H1 (cell line): ENCODE data around the gene CELF1. TPM values are rescaled to one million over a fixed set of nuclear protein-coding genes. Genes with fewer than 3 reads are reported as not detected.

Experiments used
- CTCF ChIA-PET: fragments of 300-600 bp; sonication (Branson Sonifier 250); formaldehyde crosslinking; loops from one replicate; lab custom pipeline; 2021; ENCODE audit not compliant: partially characterized antibody; lab: Charles Lee
- POLR2A ChIA-PET: fragments of 300-600 bp; sonication (Branson Sonifier 250); formaldehyde crosslinking; loops from one replicate; lab custom pipeline; 2021; ENCODE audit warnings: inconsistent platforms; ENCODE audit not compliant: partially characterized antibody; lab: Charles Lee
- DNase-seq, 2 experiments: peaks; one replicate each; pipeline versions ENCODE4 v3.0.0 to v3.0.0-alpha.2; 2010 to 2022; ENCODE audit warnings: low spot score in 2 of 2, low read depth in 1 of 2, mixed read lengths in 1 of 2
- FAIRE-seq: peaks from 2 replicates; lab custom pipeline; 2011; peaks lifted over from hg19 to GRCh38; lab: Jason Lieb, UNC
- H2AFZ ChIP-seq: 2 replicates; pipeline ENCODE4 v1.8.1; 2012; ENCODE audit warnings: low read length, inconsistent platforms
- H2AK5ac ChIP-seq: 2 replicates; pipeline ENCODE4 v1.6.1; 2013; ENCODE audit warnings: low read depth, low read length
- H2BK120ac ChIP-seq: replicated peaks from 2 replicates; pipeline ENCODE3; 2013; ENCODE audit warnings: low read depth, low read length, inconsistent platforms
- H2BK12ac ChIP-seq: 2 replicates; pipeline ENCODE4 v1.6.1; 2013; ENCODE audit warnings: low read depth, low read length
- H2BK15ac ChIP-seq: 2 replicates; pipeline ENCODE4 v1.6.1; 2013; ENCODE audit warnings: low read length
- H2BK20ac ChIP-seq: 2 replicates; pipeline ENCODE4 v1.6.1; 2013; ENCODE audit warnings: low read length
- H2BK5ac ChIP-seq: 2 replicates; pipeline ENCODE4 v1.6.1; 2013; ENCODE audit warnings: low read depth, low read length
- H3K14ac ChIP-seq: 2 replicates; pipeline ENCODE4 v1.6.1; 2013; ENCODE audit warnings: inconsistent platforms; ENCODE audit not compliant: insufficient read length
- H3K18ac ChIP-seq: 2 replicates; pipeline ENCODE4 v1.6.1; 2013; ENCODE audit warnings: low read length; ENCODE audit errors: extremely low read depth
- H3K23ac ChIP-seq: 2 replicates; pipeline ENCODE4 v1.6.1; 2013; ENCODE audit warnings: inconsistent platforms; ENCODE audit not compliant: insufficient read length
- H3K23me2 ChIP-seq: 2 replicates; pipeline ENCODE4 v1.6.1; 2013; ENCODE audit warnings: low read depth, low read length
- H3K27ac ChIP-seq: 2 replicates; pipeline ENCODE4 v1.6.1; 2011; ENCODE audit warnings: low read depth, low read length, inconsistent platforms
- H3K27me3 ChIP-seq, 4 experiments: replicated peaks in 1 of 4; 1 replicate in 1 of 4; 2 replicates in 3 of 4; pipeline versions ENCODE4 v1.6.1 to v1.8.1; 2011 to 2013; ENCODE audit warnings: low read length in 3 of 4, mild to moderate bottlenecking in 3 of 4, inconsistent platforms in 2 of 4, mixed read lengths in 2 of 4, moderate library complexity in 1 of 4; ENCODE audit not compliant: control insufficient read depth in 3 of 4, insufficient read depth in 3 of 4; ENCODE audit errors: extremely low read depth in 1 of 4
- H3K36me3 ChIP-seq, 4 experiments: 2 replicates each; pipeline versions ENCODE4 v1.6.1 to v1.8.1; 2011 to 2013; ENCODE audit warnings: mild to moderate bottlenecking in 4 of 4, low read length in 3 of 4, moderate library complexity in 2 of 4, control low read depth in 1 of 4, inconsistent platforms in 1 of 4; ENCODE audit not compliant: insufficient read depth in 4 of 4, control insufficient read depth in 2 of 4
- H3K4ac ChIP-seq: replicated peaks from 2 replicates; pipeline ENCODE3; 2013; ENCODE audit warnings: low read length, low read depth, mixed read lengths, inconsistent platforms; ENCODE audit not compliant: insufficient read length
- H3K4me1 ChIP-seq, 4 experiments: replicated peaks in 1 of 4; 1 replicate in 1 of 4; 2 replicates in 3 of 4; pipeline versions ENCODE4 v1.6.1 to v1.8.1; 2011 to 2013; ENCODE audit warnings: low read length in 3 of 4, inconsistent platforms in 2 of 4, mixed read lengths in 1 of 4; ENCODE audit not compliant: insufficient read depth in 4 of 4, control insufficient read depth in 3 of 4
- H3K4me2 ChIP-seq, 2 experiments: 2 replicates each; pipeline versions ENCODE4 v1.6.1 to v1.8.1; 2011 to 2013; ENCODE audit warnings: low read depth in 2 of 2, low read length in 2 of 2, control low read depth in 1 of 2, inconsistent platforms in 1 of 2, mild to moderate bottlenecking in 1 of 2; ENCODE audit not compliant: insufficient read depth in 1 of 2
- H3K4me3 ChIP-seq, 4 experiments: fragments of 200-600, 300-600 bp in 1 of 4; sonication (generic), shearing (Covaris generic), sonication (Bioruptor Twin) in 1 of 4; 2 replicates each; pipeline versions ENCODE4 v1.5.1 to v1.8.1; 2011 to 2016; ENCODE audit warnings: low read length in 4 of 4, low read depth in 3 of 4, control low read depth in 2 of 4, inconsistent platforms in 2 of 4, mild to moderate bottlenecking in 2 of 4, mixed read lengths in 1 of 4, moderate library complexity in 1 of 4; ENCODE audit not compliant: insufficient read depth in 2 of 4; ENCODE audit errors: extremely low read depth in 1 of 4
- H3K56ac ChIP-seq: replicated peaks from 2 replicates; pipeline ENCODE3; 2013; ENCODE audit warnings: low read depth, mild to moderate bottlenecking, mixed read lengths, low read length, inconsistent platforms; ENCODE audit not compliant: insufficient read length
- H3K79me1 ChIP-seq: 2 replicates; pipeline ENCODE4 v1.6.1; 2013; ENCODE audit warnings: low read depth, low read length, control low read depth
- H3K79me2 ChIP-seq, 2 experiments: 2 replicates each; pipeline versions ENCODE4 v1.6.1 to v1.8.1; 2012 to 2013; ENCODE audit warnings: low read length in 2 of 2, mild to moderate bottlenecking in 2 of 2, inconsistent platforms in 1 of 2; ENCODE audit not compliant: insufficient read depth in 2 of 2, control insufficient read depth in 1 of 2
- H3K9ac ChIP-seq, 4 experiments: replicated peaks in 1 of 4; 1 replicate in 1 of 4; 2 replicates in 3 of 4; pipeline versions ENCODE4 v1.6.1 to v1.8.1; 2011 to 2013; ENCODE audit warnings: low read depth in 3 of 4, low read length in 3 of 4, control low read depth in 2 of 4, mild to moderate bottlenecking in 2 of 4, moderate library complexity in 2 of 4, inconsistent platforms in 1 of 4; ENCODE audit errors: extremely low read depth in 1 of 4
- H3K9me3 ChIP-seq, 2 experiments: 2 replicates each; pipeline versions ENCODE4 v1.6.1 to v1.8.1; 2012 to 2013; ENCODE audit warnings: mild to moderate bottlenecking in 2 of 2, moderate library complexity in 2 of 2, control low read depth in 1 of 2, inconsistent platforms in 1 of 2, low read depth in 1 of 2, low read length in 1 of 2, mixed read lengths in 1 of 2; ENCODE audit not compliant: insufficient read depth in 2 of 2
- H4K20me1 ChIP-seq, 2 experiments: replicated peaks in 1 of 2; 2 replicates each; pipeline versions ENCODE3 to v1.8.1; 2011 to 2013; ENCODE audit warnings: inconsistent platforms in 2 of 2, low read length in 2 of 2, mild to moderate bottlenecking in 1 of 2; ENCODE audit not compliant: insufficient read depth in 2 of 2, control insufficient read depth in 1 of 2
- H4K5ac ChIP-seq: 2 replicates; pipeline ENCODE4 v1.6.1; 2013; ENCODE audit warnings: low read length, low read depth, mixed read lengths, inconsistent platforms; ENCODE audit not compliant: insufficient read length
- H4K8ac ChIP-seq: 2 replicates; pipeline ENCODE4 v1.8.0; 2013; ENCODE audit warnings: mild to moderate bottlenecking, moderate library complexity, low read length, inconsistent platforms; ENCODE audit not compliant: insufficient read depth; ENCODE audit errors: extremely low read depth
- H4K91ac ChIP-seq: replicated peaks from 2 replicates; pipeline ENCODE3; 2013; ENCODE audit warnings: low read length, mixed read lengths, inconsistent platforms; ENCODE audit not compliant: insufficient read length
- CTCF ChIP-seq, 3 experiments: IDR thresholded peaks; 1 replicate in 2 of 3; 2 replicates in 1 of 3; pipeline versions ENCODE4 v1.5.1 to v1.6.1; 2011; ENCODE audit warnings: low read length in 3 of 3, mild to moderate bottlenecking in 3 of 3, inconsistent platforms in 2 of 3, low read depth in 1 of 3, moderate library complexity in 1 of 3; ENCODE audit not compliant: insufficient read depth in 1 of 3; ENCODE audit errors: control extremely low read depth in 1 of 3
- GTF2F1 ChIP-seq: IDR thresholded peaks from 2 replicates; pipeline ENCODE4 v1.6.1; 2012; ENCODE audit warnings: low read depth, low read length, improper control_type of control experiment, borderline replicate concordance
- JUND ChIP-seq: IDR thresholded peaks from 2 replicates; pipeline ENCODE4 v1.6.1; 2011; ENCODE audit warnings: mild to moderate bottlenecking, improper control_type of control experiment, low read length
- RAD21 ChIP-seq, 2 experiments: IDR thresholded peaks in 1 of 2; conservative IDR thresholded peaks in 1 of 2; 2 replicates each; pipeline ENCODE4 v1.6.1; 2011; ENCODE audit warnings: low read depth in 2 of 2, low read length in 2 of 2, improper control_type of control experiment in 1 of 2, inconsistent platforms in 1 of 2, mild to moderate bottlenecking in 1 of 2, moderate library complexity in 1 of 2
- WGBS, 2 experiments: shearing (Covaris generic) in 1 of 2; methylation state at CpG; one replicate each; pipeline versions ENCODE4 v1.1.6 to v1.1.7; 2013 to 2015; ENCODE audit warnings: low lambda C conversion rate in 2 of 2, mixed read lengths in 2 of 2, inconsistent platforms in 1 of 2, low coverage in 1 of 2, missing lambda C conversion rate in 1 of 2; ENCODE audit not compliant: insufficient replicate concordance in 2 of 2, insufficient coverage in 1 of 2, insufficient read length in 1 of 2; ENCODE audit errors: extremely low coverage in 1 of 2, missing lambda C conversion rate in 1 of 2; 5-methylcytosine and 5-hydroxymethylcytosine counted together
- polyA plus RNA-seq, 7 experiments: library from polyadenylated mRNA; depleted of rRNA in 3 of 7; stranded (reverse) in 5 of 7; unstranded in 2 of 7; fragments of >200 nt in 5 of 7; fragments of 200-250 nt in 2 of 7; gene quantifications; 1 replicate in 5 of 7; 2 replicates in 1 of 7; 4 replicates in 1 of 7; pipeline versions ENCODE4 v1.2.1 to v1.2.3, GENCODE V29; 2011 to 2013; ENCODE audit warnings: missing spikeins in 2 of 7, mixed read lengths in 2 of 7
- total RNA-seq: library from RNA; stranded (reverse); fragmentation: NEBNext Ultra II Directional; extraction: Animal tissue kit (Norgen Biotek cat#: 25700); gene quantifications from 2 replicates; pipeline ENCODE4 v1.2.1, GENCODE V29; 2021

Gene CELF1
- total and polyA plus RNA-seq, 2 of the 8 experiments (the other 6 are each of a cell fraction or from before 2014, with no cell fraction given) = 131 to 197 TPM

DNA sequence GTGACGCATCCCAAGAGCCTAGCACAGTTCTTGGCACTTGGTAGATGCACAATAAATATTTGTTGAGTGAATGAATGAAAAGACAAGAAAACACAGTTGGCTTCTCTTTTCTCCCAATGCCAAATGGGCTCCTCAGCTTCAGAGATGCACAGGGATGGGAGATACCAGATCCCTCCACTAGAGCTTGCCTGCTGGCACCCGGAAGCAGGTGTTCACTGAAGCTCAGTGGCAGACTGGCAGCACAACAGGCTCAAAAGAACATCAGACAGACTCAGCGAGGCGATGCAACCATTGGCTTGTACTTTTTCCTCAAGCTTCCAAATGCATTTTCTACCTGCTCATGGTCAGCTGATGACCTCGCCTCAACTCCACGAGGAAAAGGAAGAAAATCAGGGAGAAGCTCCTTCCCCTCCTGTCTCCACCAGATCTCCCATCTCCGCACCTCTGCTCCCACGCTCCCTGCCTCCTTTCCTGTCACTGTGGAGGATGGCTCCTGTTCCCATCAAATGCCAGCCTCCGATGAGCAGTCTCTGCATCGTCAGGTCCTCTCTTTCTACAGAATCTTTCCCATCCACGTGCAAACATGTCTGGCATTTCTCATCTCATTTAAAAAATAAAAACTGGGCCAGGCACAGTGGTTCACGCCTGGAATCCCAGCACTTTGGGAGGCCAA is 109.8 kb downstream of the CELF1 start:
- Histone ChIP-seq H3K4me2 (no peak overlapping the region), H3K23ac (no peak overlapping the region), H2BK15ac (no peak overlapping the region), H3K4me1 (no peaks in the 10 kb centered on the region), H3K9me3 (no peaks in the 10 kb centered on the region), H3K27ac (no peak overlapping the region), H3K14ac (no peak overlapping the region), H3K27me3 (no peaks in the 10 kb centered on the region), H4K20me1 (no peaks in the 10 kb centered on the region), H3K9ac (no peak overlapping the region), H2BK12ac (no peak overlapping the region), H4K91ac (no peak overlapping the region), H4K8ac (no peak overlapping the region; the same call in 1 of the 2 replicates), H3K18ac (no peak overlapping the region), H3K56ac (no peak overlapping the region), H3K79me2 (no peaks in the 10 kb centered on the region), H3K36me3 (no peaks in the 10 kb centered on the region), H3K4me3 (no peak overlapping the region), H2BK20ac (no peak overlapping the region), H3K23me2 (no peaks in the 10 kb centered on the region), H4K5ac (no peak overlapping the region), H2AK5ac (no peak overlapping the region), H2BK120ac (no peak overlapping the region), H2AFZ (no peak overlapping the region), H2BK5ac (no peak overlapping the region), H3K79me1 (no peaks in the 10 kb centered on the region), H3K4ac (peak overlapping the region; percentile 95)
- no peak for FAIRE-seq
- no peak for TF ChIP-seq GTF2F1
- no peak for TF ChIP-seq JUND
- TF ChIP-seq RAD21 (IDR thresholded peaks at IDR 0.05 in 1 of 2, conservative IDR thresholded peaks at IDR 0.05 in 1 of 2; ENCODE audit: low read depth in 2 of 2, low read length in 2 of 2) = peak in 1 of 2 experiments; percentile 15; a peak in 1 of 4 replicates
- peak; percentile 33 to 60 (median 45) for TF ChIP-seq CTCF (IDR thresholded peaks at IDR 0.05; ENCODE audit: control extremely low read depth in 1 of 3, insufficient read depth in 1 of 3, low read depth in 1 of 3, low read length in 3 of 3)
- WGBS, 2 experiments = 85% methylated on average over 12 of the region's 12 CpGs; no CpG with 5 or more reads in 1 of the 2 experiments
- POLR2A ChIA-PET = interaction anchor here (0.9 to 2.0 kb wide), 3 partner anchors 19 to 24 kb away, joined by 3 to 6 read pairs (median 4); no protein-coding TSS in a partner anchor
- CTCF ChIA-PET = interaction anchor here (0.9 to 3.5 kb wide), 10 partner anchors 11 to 134 kb away, joined by 3 to 21 read pairs (median 4); no protein-coding TSS in a partner anchor
- DNase-seq = no peak
